ENCODE results near the gene ABHD8.

ABHD8 gene

DNA sequence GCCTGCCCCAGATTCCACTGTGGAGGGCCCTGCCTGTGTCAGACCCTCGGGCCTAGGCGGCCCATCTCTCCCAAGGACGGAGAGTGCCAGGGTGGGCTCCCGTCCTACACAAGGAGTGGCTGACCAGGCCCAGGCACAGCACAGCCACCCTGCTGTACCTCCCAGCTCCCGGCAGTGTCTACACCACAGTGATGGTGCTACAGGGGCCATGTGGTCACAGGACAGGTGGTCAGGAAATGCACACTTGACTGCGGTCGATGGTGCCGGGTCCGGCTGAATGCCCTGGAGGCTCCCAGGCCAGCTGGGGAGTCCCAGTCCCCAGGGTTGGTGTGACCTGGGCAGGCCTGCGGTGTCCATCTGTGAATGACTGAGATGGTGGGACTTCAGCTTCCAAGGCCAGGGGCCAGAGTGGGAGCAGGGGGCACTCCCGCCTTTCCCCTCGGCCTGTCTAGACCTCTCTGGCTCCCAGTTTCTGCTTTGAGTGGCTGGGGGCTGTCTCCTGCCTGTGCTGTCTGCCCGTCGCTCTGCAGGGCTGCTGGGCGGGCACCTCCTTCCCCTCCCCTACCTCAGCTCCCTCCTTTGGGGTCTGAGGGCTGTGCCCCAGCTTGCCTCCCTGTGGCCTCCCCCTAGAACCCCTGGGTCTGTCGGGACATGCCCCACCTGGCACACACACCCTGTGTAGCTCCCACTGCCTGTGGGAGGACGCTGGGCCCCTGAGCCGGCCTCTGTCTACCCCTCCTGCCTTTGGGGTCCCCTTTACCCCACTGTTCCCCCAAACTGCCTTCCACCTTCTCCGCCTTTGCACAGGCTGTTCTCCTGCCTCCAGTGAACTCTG, 18.6 kb upstream of the ABHD8 start:
- no peak for DNase-seq (ENCODE audit: low spot score)

DNA sequence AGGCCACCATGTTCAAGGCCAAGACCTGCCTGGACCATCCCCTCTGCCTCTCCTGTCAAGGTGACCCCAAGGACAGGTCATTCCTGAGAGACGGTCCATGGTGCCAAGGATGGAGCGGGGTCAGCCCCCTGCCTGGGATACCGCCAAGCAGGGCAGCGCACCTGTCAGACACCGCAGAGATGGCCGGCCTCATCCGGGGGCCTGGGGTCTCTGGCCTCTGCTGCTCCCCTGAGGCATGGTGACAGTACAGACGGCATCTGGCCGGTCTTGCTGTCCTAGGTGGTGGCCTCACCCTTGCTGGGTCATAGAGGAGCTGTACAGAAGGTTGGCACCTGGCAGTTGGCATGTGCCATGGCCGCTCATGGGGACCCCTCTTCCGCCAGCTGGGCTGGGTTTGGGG, 17.2 kb upstream of the ABHD8 start:
- no peak for DNase-seq (ENCODE audit: low spot score)

DNA sequence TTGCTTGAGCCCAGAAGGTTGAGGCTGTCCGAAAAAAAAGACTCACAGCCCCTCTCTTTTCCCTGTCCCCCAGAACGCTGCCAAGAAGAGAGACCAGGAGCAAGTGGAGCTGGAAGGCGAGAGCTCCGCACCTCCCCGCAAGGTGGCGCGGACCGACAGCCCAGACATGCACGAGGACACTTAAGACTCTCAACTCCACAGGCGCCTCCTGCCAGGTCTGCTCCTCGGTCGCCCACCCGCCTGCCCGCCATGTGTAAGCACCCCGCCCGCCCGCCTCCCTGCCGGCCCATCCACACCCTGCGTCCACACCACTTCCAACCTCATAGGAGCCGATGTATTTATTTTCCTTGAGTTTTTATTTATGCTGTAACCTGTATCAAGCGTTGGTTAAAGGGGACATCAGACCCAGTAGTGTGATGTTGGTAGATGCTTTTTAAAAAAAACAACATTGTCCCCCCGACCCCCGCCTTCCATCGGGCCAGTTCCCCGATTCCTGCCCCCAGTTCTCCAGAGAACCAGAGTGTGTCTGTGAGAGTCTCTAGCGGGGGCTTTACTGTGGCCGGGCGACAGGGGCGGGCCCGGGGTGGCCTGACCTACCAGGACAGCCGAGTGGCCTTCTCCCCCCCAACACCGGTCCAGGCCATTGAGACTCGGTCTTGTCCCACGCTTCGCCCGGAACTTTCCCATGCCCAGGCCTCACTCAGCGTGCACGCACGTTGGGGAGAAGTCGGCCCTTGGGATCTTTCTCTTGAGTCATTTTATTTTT, 16.4 kb upstream of the ABHD8 start:
- no peak for DNase-seq (ENCODE audit: low spot score)

DNA sequence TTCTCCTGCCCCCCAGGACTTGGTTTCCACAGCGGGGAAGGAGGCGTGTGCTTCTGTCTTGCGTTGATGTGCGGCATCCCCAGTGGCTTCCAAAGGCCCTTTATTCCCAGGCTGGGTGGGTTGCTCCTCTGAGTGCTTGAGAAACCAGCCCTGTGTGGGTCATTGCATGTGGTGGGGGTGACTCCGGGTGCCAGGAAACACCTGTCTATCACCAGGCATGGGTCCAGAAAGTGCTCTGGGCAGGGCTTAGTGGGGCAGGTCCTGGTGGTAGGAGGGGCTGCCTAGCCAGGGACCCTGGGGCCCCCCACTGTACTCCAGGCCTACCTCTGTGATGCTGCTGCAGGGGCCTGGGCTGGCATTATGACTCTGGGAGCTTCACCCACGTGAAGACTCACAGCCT, 15.7 kb upstream of the ABHD8 start:
- DNase-seq (ENCODE audit: low spot score) = no peak

DNA sequence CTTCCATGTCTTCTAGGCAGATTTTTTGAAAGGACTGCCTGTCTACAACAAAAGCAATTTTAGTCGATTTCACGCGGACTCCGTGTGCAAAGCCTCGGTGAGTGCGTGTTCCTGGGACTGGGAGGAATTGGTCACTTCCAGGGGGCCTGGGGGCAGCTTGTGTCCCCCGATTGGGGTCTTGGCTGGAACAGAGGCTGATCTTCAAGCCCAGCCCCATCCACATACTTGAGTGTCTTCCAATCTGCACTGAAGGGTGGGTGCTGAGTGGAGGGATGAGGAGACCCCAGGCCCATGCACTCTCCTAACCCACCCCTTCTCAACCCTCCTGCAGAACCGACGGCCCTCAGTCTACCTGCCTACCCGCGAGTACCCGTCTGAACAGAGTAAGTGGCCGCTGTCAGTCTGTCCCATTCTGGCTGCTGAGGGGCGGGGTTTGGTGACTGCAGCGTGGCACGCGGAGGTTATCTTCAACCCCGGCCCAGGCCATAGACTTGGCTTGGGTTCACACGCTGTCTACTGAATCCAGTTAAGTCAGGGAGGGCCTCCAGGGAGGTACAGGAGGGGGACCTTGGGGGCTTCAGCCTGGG, 10.9 kb upstream of the ABHD8 start:
- DNase-seq (ENCODE audit: low spot score) = no peak

DNA sequence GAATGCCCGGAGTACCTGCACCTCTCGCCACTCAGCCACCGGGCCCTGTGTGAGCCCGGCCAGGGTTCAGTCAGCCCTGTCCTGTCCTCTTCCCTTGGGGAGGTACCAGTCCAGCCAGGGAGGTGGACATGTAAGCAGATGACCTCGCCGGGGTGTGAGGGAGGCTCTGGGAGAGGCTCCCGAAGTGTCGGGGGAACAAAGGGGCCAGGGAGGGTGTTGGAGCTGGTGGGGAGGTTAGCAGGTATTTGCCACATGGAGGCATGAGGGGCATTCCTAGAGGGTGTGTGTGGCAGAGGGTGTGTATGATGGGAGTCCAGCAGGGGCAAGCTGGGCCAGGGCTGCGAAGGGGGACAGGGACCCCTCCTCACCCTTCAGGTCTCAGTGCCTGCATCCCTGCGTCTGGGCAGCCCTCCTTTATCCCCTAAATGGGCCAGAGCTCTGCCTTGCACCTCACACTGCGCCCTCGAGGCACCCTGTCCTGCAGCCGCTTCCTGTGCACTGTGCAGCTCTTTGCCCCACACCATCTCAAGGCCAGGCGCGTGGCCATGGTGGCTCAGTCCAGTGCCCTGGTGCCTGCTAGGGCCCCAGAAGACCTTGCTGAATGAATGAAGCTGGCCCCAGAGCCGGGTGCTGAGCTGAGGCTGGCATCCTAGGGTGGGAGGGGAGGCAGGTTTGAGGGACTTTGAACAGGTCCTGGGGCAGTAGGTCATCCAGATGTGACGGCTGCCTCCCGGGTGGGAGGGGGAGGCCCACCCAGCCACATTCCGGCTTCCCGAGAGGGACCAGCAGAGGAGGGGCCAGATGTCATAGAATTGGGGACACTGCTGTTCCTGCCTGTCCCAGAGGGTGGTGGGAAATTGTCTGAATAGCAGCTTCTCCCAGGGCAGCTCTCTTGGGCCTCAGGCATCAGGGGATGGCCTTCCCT, 9.2 kb upstream of the ABHD8 start:
- no peak for DNase-seq (ENCODE audit: low spot score)

DNA sequence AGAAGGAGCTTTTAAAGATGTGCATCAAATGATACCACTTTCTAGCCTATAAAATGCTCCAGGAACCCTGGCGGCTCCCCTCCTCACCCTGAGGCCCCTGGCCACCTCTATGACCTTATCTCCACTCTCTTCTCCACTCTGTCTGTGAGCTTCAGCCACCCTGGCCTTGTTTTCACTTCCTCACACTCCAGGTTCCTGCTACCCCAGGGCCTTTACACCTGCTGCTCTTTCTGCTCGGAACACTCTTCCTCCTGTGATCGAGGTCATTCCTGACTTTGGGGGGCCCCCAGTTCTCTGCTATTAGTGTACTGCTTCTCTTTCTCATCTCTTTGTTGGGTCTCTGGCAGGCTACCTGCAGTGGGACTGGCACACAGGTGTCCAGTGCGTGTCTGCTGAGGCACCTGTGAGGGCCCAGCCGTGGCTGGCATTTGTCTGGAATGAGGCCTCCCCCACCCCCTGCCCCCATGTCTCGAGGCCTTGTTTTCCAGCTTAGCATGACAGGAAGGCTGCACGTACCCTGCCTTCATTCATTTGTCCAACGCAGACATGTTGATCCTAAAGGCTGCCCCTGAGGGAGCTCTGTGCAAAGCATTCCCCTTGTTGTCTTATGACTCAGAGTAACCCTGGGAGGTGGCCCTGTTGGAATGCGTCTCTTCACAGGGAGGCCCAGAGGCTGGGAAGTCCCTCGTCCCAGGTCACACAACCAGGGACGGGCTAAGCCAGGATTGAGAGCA, 8.4 kb upstream of the ABHD8 start:
- DNase-seq (ENCODE audit: low spot score) = no peak

DNA sequence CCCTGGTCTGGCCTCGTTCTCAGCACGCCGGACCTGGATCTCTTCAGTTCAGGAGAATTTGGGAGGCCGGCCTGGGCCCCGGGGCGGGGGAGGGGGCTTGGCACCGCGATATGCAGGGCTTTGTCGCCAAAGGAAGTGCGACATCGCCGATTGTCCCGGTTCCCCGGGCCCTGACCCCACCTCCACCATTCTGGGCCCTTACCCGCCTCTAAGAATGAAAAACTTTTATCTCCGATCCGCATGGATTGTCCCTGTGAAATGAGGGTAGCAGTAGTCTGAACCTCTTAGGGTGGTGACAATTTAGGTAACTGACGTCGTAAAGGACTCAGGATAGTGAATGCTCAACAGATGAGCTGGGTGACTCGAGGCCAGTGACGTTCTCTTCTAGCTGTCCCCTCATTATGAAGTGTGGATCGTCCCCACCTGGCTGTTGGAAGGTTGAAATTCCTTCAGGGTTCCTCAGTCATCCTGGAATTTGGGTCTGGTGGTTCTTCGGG, 6.8 kb upstream of the ABHD8 start:
- DNase-seq (ENCODE audit: low spot score) = no peak

DNA sequence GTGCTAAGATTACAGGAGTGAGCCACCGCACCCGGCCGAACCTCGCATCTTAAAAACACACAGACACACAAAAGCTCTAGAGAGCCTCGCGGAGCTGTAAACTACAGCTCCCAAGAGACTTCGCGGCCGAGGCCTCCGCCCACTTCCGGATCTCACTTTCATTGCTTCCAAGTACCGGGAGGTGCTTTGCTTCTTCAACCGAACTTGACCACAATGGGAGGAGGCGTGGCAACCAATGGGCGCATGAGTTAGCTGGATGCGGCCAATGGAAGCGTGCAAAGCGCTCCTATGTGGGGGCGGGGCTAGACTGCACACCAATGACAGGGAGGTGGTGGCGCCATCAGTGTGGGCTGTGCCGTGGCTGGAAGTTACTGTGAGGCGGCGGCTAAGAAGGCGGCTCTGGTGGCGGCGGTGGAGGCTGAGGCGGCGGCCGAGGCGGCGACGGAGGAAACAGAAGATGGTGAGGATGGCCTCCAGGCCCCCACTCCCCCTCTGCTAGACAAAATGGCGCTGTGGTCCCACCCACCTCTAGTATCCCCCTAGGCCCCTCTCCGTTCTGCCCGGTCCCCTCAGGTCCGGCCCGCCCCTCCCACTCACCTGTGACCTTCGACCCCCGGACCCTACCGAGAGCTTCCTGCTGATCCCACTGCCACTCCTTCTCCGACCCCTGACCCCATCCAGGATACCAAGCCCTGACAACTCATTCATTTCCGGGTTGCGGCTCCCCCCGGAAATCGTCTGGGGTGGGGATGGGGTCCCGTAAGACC, 6.2 kb upstream of the ABHD8 start, which contains the start of gene DDA1:
Gene DDA1 (plus strand): TSS at position 366 of the 767 bp plus-strand sequence. CDS start 92 bp downstream, at position 458.
- DNase-seq (ENCODE audit: low spot score) = peak; percentile 100

DNA sequence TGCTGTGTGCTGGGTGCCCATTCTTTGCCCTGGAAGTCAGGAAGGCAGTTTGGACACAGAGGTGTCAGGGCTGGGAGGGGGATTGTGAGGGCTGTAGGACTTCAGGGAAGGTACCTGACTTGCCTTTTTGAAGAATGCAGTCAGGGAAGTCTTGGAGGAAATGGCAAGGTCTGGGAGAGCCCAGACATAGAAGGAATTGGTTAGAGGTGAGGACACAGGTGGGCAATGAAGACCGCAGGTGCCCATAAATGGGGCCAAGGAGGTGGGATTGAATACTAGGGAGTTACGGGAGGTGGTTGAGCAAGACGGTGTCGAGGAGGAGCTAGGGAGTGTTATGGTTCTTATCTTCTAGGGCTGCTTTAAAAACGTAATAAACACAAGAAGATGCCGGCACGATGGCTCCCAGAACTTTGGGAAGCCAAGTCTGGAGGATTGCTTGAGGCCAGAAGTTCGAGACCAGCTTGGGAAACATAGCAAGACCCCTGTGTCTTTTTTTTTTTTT, 4.7 kb upstream of the ABHD8 start:
- DNase-seq (ENCODE audit: low spot score) = no peak

DNA sequence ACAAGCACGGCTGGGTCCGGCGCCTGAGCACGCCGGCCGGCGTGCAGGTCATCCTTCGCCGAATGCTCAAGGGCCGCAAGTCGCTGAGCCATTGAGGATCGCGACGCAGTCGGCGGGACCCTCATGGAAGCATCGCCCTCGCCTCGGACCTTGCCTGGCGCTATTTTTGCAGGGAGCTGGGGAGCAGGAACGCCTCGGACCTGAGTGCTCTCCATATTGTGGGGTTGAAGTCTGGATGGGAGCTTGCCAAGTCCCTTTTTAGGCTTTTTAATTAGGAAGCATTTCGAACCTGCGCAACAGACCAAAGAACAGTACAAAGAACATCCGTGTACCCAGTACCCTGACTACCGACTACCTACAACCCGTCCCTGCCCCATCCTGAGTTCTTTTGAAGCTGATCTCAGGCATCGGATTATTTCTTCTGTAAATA, 3.1 kb upstream of the ABHD8 start:
- no peak for DNase-seq (ENCODE audit: low spot score)

DNA sequence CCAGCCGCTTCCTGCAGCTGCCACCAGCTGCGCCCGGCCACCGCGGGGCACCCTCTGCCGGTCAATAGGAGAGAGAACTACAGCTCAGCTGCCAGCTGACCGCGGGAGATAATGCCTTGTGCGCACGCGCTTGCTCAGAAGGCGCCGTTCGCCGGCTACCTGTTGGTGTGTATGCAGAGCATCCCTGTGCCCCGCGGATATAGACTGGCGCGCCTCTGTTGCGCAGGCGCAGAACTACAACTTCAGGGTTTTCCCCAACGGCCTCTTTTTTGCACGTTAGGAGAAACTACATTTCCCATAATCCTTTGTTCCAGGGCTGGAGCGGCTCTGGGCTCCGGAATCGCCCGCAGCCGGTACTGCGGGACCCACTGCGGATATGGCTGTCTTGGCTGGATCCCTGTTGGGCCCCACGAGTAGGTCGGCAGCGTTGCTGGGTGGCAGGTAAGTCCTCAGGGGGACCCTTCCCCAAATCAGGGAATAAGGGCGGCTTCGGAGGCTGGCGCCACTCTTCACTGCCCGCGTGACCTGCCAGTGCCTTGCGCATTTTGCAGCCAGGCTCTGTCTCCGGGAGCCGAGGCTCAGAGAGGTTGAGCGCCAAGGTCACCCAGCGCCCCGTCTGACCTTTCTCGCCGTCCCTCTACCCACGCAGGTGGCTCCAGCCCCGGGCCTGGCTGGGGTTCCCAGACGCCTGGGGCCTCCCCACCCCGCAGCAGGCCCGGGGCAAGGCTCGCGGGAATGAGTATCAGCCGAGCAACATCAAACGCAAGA, 2.5 kb upstream of the ABHD8 start, which contains the start of gene MRPL34:
Gene MRPL34 (plus strand): TSS at position 356 of the 768 bp plus-strand sequence. CDS start 21 bp downstream, at position 377.
- peak; percentile 99 for DNase-seq (ENCODE audit: low spot score)

DNA sequence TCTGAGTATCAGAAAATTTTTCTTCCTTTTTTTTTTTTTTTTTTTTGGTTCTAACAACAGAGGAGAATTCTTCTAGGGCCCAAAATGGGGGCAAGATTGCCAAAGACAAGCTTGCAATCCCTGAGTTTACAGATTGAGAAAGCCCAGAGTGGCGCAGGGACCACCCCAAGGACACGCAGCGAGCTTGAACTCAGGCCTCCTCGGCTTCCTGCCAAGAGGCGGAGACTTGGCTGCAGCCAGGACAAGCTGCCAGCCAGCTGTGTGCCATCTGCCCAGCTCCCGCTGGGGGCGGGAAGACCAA, 1.9 kb upstream of the ABHD8 start:
- no peak for DNase-seq (ENCODE audit: low spot score)

DNA sequence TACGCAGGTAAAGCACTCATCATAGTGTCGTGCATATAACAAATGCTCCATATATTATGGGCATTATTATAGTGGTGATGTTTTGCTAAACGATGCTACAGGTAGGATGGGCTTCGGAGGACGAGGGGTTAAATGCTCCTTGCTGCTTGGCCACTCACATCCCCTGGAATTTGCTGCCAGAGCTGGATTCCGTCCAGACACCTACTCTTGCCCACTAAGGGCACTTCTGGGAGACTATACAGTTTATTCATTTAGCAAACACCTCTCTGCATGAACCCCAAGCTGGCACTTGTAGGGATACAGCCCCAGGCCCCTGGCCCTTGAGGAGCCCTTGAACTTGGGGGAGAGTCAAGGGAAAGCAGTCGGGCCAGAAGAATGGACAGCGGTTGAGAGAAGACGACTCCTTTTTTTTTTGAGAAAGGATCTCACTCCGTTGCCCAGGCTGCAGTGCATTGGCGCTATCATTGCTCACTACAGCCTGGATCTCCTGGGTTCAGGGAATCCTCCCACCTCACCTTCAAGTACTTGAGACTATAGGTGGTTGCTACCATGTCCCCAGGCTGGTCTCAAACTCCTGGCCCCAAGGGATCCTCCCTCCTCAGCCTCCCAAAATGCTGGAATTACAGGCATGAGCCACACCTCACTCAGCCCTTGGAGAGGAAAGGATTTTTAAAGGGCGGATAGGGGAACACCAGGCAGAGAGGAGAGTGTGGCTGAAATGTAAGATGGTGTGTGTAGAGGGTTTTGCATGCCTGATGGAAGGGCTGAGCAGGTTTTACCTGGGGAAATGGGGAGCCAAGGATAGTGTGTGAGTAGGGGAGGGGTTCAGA, 1.4 kb upstream of the ABHD8 start:
- no peak for DNase-seq (ENCODE audit: low spot score)

DNA sequence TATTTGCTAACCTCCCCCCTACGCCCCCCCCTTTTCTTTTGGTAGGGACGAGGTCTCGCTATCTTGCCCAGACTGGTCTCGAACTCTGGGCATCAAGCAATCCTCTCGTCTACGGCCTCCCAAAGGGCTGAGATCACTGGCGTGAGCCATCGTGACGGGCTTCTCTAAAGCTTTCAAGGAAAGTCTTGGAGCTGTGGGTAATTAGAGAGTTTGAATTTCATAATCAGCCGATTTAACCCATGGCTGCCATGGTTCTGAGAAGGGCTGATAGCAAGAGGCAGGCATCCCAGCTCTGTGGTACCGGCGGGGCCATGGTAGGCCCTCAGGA, 679 bp upstream of the ABHD8 start:
- DNase-seq (ENCODE audit: low spot score) = no peak

DNA sequence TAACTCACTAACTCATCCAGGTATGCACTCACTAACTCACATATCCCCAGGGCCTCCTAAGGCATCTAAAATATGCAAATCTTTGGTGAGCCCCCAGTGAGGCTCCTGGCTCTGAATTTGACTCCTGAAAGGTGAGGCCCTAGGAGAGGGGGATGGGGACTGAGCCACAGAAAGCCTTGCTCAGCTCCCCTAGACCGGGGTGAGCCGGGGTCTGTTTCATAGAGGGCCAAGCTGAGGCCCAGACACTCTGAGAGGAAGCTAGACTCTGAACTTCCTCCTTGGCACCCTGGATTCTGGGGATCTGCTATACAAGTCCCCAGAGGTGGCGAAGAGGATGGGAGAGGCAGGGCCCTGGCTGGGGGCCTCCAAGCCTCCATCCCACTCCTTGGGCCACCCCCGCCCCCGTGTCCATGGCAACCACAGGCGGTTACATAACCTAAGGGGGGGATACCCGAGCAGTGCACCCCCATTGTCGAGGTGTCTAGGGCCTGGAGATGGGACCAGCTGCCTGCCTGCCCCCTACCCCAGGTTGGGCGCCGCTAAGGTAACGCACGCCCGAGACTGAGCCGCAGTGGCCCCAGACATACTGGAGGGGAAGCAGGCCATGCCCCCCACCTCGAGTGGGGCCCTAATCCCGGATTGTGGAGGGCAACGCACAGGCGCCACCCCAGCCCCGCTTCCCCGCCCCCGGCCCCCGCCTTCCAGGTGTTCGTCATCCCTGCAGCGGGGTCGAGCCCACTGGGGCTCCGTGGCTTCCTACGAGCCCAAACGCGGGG, 646 bp downstream of the ABHD8 start:
- DNase-seq (ENCODE audit: low spot score) = no peak

DNA sequence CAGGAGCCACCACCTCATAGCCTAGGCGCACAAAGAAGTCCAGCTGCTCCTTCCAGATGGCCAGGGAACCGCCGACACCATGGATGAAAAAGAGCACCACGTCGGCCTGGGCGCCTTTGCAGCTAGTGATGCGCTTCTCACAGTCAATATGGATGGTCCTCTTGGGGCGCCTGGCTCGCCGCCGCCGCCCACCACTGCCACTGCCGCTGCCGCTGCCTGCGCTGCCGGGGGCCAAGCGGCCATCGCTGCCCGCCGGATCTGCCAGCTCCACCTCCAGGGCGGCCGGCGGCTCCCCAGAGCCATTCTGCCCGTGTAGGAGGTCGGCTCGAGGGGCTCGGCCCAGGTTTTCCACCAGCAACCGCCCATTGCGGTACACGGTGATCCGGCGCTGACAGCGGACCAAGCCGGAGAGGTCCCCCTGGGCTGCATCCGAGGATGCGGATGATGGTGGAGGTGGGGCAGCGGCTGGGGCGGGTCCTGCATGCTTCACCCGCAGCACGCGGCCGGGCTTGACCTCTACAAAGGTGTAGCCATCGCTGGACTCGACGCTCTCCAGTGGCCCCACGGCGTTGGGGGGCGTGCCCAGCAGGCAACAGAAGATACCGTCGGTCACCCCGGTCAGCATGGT, 2.1 kb downstream of the ABHD8 start:
- no peak for DNase-seq (ENCODE audit: low spot score)

Measured in cerebellar cortex (tissue), 1 donor.